DMS153 treated with DMSO at 0.1 percent for 48 hours (cell line): ENCODE results near the gene OXTR.
"Not testable (repeated sequence)": the region's sequence is repeated elsewhere in the genome, so short reads cannot be mapped to it uniquely, and the experiment has no call there.

ENCODE experiments used
- DNase-seq: peaks from one replicate; lab custom pipeline; 2025; ENCODE audit not compliant: unreplicated experiment; lab: John Stamatoyannopoulos, UW

Gene OXTR

DNA sequence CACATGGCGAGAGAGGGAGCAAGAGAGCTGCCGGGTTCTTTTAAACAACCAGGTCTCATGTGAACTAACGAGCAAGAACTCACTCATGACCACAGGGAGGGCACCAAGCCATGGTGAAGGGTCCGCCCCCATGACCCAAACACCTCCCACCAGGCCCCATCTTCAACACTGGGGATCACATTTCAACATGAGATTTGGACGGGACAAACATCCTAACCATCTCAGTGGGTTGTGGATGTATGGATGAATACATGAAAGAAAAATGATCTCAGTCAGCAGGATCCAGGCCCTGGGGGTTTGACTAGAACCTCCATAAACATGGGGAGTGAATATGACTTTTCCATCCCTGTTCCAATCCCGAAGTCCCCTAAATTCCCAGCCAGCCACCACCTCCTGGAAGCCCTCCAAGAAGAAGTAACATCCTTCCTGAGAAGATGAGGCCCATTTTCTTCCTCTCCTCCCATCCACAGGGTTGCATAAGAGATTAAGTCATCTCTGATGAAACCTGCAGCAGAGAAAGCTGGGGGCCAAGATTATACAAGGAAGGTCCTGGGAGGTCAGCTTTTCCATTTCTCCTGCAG lies 26.3 kb downstream of the OXTR start:
- no peak for DNase-seq

- DNase-seq: no peak
These were observed 27.7 kb downstream of the OXTR start for GRCh38 chr3:8741581-8742261.

DNA sequence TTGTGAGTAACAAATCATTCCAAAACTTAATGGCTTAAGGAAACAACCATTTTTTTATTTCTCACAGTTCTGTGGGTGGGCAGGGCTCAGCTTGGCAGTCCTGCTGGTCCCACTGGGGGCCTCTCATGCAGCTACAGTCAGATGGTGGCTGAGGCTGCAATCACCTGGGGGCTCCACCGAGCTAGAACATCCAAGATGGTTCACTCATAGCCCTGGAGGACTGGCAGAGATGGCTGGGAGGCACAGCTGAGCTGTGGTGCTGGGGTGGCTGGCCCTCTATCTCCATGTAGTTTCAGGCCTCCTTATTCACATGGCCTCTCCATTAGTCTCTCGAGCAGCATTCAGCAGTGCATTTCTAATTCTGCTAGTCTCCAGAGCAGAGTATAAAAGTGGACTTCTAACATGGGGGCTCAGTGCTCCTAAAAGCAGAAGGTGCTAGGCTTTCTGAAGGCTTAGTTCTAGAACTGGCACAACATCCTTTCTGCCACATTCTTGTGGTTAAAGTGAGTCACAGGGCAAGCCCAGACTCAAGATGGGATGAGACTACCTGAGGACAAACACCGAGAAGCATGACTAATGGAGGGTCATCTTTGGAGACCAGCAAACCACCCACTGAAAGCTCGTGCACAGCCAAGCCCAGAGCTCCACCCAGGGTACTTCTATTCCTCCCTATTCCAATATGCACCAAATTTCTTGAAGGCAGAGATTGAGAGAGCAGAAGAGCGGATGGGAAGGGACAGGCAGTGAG lies 29.5 kb downstream of the OXTR start:
- DNase-seq: no peak

- DNase-seq: no peak
These were observed 30.8 kb downstream of the OXTR start for GRCh38 chr3:8738639-8739038.

DNA sequence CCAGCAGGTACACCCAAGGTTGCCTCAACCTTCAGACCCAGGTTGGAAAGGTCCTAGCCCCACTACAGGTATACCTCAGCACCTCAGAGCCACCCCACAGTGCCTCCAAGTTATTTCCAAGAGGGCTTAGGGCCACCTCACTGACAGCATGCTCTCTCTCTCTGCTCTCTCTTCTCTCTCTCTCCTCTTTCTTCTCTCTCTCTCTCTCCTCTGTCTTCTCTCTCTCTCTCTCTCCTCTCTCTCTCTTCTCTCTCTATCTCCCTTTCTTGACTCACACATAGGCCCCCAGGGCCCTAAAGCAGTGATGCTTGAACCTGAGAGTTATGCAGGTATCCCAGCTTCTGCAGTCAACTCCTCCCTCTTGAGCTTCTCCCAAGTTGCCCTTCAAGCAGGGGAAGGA lies 31.6 kb downstream of the OXTR start:
- no peak for DNase-seq

DNA sequence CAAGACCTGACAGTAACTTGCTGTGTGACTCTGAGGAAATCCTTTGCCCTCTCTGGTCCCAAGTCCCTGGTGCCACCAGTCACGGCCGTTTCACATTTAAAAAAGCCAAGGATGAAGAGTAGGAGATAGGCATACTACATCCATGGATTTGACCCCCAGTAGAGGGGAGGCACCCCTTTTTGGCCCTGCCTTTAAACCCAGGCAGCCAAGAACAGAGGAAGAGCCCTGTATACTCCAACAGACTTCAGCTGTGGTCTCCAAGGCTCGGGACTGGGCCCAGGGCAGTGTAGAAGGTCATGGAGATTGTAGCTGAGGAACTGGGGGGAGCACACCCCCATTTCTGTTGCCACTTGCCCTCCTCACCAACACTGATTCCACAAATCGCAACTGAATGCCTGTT lies 32.1 kb downstream of the OXTR start:
- no peak for DNase-seq

- no peak for DNase-seq
These were observed 33.0 kb downstream of the OXTR start for GRCh38 chr3:8736436-8736835.

GRCh38 chr3:8734908-8735307 lies 34.5 kb downstream of the OXTR start:
- DNase-seq: no peak

GRCh38 chr3:8734137-8734878 lies 35.1 kb downstream of the OXTR start:
- no peak for DNase-seq

DNA sequence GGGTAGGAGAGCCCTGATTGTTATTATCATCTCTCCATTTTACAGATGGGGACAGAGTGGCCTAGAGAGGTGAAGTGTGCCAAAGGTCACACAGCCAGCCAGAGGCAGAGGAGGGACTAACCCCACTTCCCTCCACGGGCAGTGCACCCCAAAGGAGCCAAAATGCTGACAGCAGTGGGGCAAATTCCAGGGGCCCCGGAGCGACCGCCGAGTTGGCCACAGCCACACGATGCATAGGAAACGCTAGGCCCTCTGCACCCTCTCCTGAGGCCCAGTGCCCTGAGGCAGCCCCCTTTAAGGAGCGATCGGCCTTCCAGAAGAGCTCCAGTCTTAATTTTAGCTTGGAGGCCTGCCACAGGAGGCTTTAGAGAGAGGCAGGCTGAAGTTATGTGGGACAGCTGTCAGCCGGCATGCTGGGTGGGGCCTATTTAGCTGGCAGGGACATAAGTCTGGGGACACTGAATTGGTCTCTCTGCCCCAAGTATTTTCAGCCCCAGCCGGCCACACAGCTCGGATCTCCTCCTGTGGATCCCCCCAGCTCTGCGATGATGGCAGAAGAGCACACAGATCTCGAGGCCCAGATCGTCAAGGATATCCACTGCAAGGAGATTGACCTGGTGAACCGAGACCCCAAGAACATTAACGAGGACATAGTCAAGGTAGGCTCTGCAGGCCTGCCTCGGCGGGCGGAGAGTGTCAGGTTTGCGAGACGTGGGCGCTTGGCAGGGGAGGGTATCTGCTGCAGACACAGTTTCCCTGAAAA lies 35.9 kb downstream of the OXTR start, which contains the start of gene CAV3:
TSS of gene CAV3 (plus strand) at position 471 of the 763 bp plus-strand sequence. CDS start at position 546, 75 bp downstream.
- no peak for DNase-seq

DNA sequence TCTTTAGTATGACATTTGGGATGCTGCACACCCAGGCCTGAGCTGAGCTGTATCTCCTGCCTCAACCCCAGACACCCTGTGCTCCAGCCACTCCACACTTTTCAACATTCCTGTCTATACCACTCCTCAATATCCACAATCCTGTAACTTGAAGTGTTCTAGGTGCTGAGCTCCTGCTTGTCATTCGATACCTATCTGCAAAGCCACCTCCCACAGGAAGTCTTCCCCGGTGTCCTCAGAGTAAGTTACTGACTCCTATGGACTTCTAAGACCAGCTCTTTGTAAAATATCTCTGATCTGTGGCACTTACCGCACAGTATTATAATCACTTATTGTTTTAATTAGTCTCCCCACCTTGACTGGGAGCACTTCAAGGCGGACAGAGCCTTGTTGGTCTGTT lies 37.0 kb downstream of the OXTR start:
- no peak for DNase-seq

- DNase-seq: no peak
These were observed 38.8 kb downstream of the OXTR start for GRCh38 chr3:8730656-8731055.

DNA sequence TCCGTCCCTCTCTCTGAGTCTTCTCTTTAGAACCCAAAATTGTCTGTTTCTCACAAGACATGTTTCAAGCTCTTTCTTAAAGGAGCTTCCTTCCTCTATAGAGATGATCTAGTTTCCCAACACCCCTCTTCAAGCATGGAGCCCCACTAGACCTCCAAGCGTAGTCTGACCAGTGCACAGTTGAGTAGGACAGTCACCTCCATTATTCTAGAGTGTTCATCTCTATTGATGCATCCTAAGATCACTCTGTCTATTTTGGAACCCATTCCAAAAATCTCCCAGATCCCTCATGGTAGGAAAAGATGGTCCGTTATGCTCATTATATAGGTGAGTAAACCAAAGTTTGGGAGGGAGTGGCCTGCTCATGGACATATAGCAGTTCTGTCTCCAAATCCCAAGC lies 39.9 kb downstream of the OXTR start:
- no peak for DNase-seq

DNA sequence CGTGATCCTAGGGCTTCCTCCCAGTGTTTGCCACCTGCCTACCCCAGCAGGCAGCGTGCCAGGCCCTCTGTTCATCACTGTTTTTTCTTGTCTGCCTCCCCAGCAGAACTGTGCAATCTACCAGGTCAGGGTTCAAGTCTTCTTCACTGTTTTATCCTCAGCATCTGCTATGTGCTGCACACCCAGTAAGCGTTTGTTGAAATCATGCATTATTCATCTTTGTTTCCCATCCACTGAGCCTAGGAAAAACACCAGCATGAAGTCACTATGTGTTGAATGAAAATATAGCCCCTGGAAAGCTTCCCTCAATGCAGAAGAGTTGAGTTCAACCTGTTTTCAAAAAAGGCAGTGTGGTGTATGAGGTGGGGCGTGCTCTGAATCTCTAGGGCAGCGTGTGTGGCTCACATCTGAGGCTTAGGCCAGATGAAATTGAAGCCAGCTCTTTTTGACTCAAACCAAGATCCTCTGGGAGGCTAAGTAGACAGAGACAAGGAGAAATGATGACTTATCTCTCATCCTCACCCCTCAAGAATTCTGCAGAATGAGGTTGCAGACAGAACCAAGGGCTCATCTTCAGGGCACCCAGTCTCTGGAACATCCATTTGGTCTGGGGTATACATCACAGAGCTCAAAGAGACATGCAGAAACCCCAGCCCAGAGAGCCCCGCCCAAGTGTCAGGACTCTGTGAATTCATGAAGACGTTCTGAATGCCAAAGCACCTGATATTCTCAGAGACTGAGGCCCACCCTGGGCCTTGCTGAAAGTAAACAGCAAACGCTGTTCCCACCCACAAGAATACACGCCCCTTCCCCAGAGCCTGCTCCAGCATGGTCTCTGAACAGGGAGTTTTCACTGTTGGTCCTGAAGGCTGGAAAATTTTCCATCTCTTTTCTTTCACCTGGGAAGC lies 41.6 kb downstream of the OXTR start:
- DNase-seq: no peak

DNA sequence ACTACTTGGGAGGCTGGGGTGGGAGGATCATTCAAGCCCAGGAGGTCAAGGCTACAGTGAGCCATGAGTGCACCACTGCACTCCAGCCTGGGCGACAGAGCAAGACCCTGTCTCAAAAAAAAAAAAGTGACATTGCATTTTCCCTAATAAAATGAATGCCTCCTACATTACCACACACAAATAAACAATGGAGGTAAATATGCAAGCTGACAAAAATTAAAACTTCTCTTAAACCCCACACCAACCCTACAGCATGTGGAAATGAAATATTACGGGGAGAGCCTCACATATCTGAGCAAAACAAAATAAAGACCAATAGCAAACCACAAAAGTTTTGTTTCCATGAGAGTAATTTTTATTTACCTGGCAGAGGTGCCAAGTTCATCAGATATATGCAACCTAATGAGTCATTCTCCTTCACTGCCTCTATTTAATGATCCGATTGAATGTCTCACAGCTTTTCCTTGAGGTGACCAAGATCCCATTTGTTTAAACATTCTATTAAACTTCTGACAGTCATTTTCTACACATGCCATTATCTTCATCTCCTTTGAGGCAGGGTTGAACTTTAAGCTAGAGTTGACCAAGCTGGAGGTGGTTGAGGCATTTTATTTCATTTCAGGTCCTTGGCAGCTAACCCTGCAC lies 45.2 kb downstream of the OXTR start:
- DNase-seq: no peak

GRCh38 chr3:8723612-8724011 lies 45.8 kb downstream of the OXTR start:
- DNase-seq: no peak

- no peak for DNase-seq
These were observed 46.6 kb downstream of the OXTR start for GRCh38 chr3:8722808-8723207.

DNA sequence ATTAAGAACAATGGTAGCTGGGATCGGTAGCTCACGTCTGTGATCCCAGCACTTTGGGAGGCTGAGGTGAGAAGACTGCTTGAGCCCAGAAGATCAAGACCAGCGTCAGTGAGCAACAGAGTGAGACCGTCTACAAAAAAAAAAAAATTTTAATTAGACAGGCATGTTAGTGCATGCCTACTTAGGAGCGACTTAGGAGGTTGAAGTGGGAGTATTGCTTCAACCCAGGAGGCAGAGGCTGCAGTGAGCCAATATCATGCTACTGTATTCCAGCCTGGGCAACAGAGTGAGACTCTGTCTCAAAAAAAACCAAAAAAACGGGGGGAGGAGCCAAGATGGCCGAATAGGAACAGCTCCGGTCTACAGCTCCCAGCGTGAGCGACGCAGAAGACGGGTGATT lies 53.7 kb downstream of the OXTR start:
- DNase-seq: not testable (repeated sequence)
